IMR-90 (cell line): Measurements from ENCODE around the gene CXCL16. TPM values are rescaled to one million over a fixed set of nuclear protein-coding genes. Genes with fewer than 3 reads are reported as not detected.

Experiments
- ATAC-seq: fragments of 200-7000 bp; cut with Tn5 transposase; 2 replicates; pipeline ENCODE4 v1.9.1; 2020; ENCODE audit warnings: low read depth, mild to moderate bottlenecking, moderate library complexity
- BruUV-seq: library from RNA; stranded (reverse); fragments of 400-500 nt; replicated peaks from 2 replicates; lab custom pipeline; 2021; lab: Mats Ljungman, UMichigan
- CTCF ChIA-PET: fragments of 300-600 bp; formaldehyde crosslinking; extraction: SDS; loops from one replicate; lab custom pipeline; 2021; ENCODE audit warnings: antibody characterized with exemption; lab: Yijun Ruan, JAX
- POLR2A ChIA-PET: fragments of 300-600 bp; sonication (Branson Sonifier 250); formaldehyde crosslinking; loops from one replicate; lab custom pipeline; 2022; ENCODE audit warnings: antibody characterized with exemption; ENCODE audit not compliant: unreplicated experiment; lab: Charles Lee
- DNase-seq: peaks from one replicate; pipeline ENCODE4 v3.0.0; 2013
- H2AFZ ChIP-seq: replicated peaks from 2 replicates; pipeline ENCODE3; 2013; ENCODE audit warnings: low read length, mild to moderate bottlenecking; ENCODE audit not compliant: poor library complexity
- H2AK5ac ChIP-seq: 2 replicates; pipeline ENCODE4 v1.6.1; 2013; ENCODE audit warnings: low read depth, low read length, inconsistent platforms
- H2AK9ac ChIP-seq: replicated peaks from 2 replicates; pipeline ENCODE3; 2013; ENCODE audit warnings: mild to moderate bottlenecking, low read depth, low read length, moderate library complexity; ENCODE audit not compliant: poor library complexity
- H2BK120ac ChIP-seq: 2 replicates; pipeline ENCODE4 v1.6.1; 2013; ENCODE audit warnings: low read depth, low read length, inconsistent platforms
- H2BK15ac ChIP-seq: 3 replicates; pipeline ENCODE4 v1.6.1; 2013; ENCODE audit warnings: low read depth, low read length, inconsistent platforms
- H2BK20ac ChIP-seq: 2 replicates; pipeline ENCODE4 v1.6.1; 2013; ENCODE audit warnings: low read depth, mild to moderate bottlenecking, inconsistent platforms, low read length, moderate library complexity
- H2BK5ac ChIP-seq: 2 replicates; pipeline ENCODE4 v1.6.1; 2013; ENCODE audit warnings: mild to moderate bottlenecking, low read depth, low read length, inconsistent platforms; ENCODE audit not compliant: poor library complexity, severe bottlenecking
- H3K14ac ChIP-seq: replicated peaks from 2 replicates; pipeline ENCODE4 v1.6.1; 2013; ENCODE audit warnings: low read depth, low read length, inconsistent platforms
- H3K18ac ChIP-seq: 2 replicates; pipeline ENCODE4 v1.6.1; 2013; ENCODE audit warnings: low read depth, low read length, control low read depth
- H3K23ac ChIP-seq: 2 replicates; pipeline ENCODE4 v1.6.1; 2013; ENCODE audit warnings: low read depth, low read length, inconsistent platforms
- H3K27ac ChIP-seq: 2 replicates; pipeline ENCODE4 v1.5.1; 2013; ENCODE audit warnings: mild to moderate bottlenecking, control low read depth, low read length; ENCODE audit not compliant: insufficient read depth
- H3K27me3 ChIP-seq: 2 replicates; pipeline ENCODE4 v1.6.1; 2013; ENCODE audit warnings: low read length; ENCODE audit not compliant: control insufficient read depth, insufficient read depth
- H3K36me3 ChIP-seq: 2 replicates; pipeline ENCODE4 v1.6.1; 2013; ENCODE audit warnings: low read length, mixed read lengths; ENCODE audit not compliant: control insufficient read depth, insufficient read depth
- H3K4ac ChIP-seq: 2 replicates; pipeline ENCODE4 v1.6.1; 2013; ENCODE audit warnings: low read depth, low read length, inconsistent platforms
- H3K4me1 ChIP-seq: 2 replicates; pipeline ENCODE4 v1.6.1; 2013; ENCODE audit warnings: low read length, mixed read lengths; ENCODE audit not compliant: control insufficient read depth, insufficient read depth
- H3K4me2 ChIP-seq: 2 replicates; pipeline ENCODE4 v1.6.1; 2013; ENCODE audit warnings: low read depth, mild to moderate bottlenecking, control low read depth, low read length, moderate library complexity
- H3K4me3 ChIP-seq: 2 replicates; pipeline ENCODE4 v1.5.1; 2013; ENCODE audit warnings: low read depth, mild to moderate bottlenecking, control low read depth, low read length, moderate library complexity; ENCODE audit not compliant: insufficient read depth
- H3K56ac ChIP-seq: 2 replicates; pipeline ENCODE4 v1.6.1; 2013; ENCODE audit warnings: low read length, inconsistent platforms; ENCODE audit not compliant: insufficient read depth; ENCODE audit errors: extremely low read depth
- H3K79me1 ChIP-seq, 2 experiments: 2 replicates each; pipeline ENCODE4 v1.6.1; 2013; ENCODE audit warnings: low read length in 2 of 2, inconsistent platforms in 1 of 2, low read depth in 1 of 2
- H3K9ac ChIP-seq: 2 replicates; pipeline ENCODE4 v1.6.1; 2013; ENCODE audit warnings: low read depth, low read length, control low read depth
- H3K9me1 ChIP-seq: 2 replicates; pipeline ENCODE4 v1.6.1; 2013; ENCODE audit warnings: low read length, inconsistent platforms; ENCODE audit not compliant: insufficient read depth
- H3K9me3 ChIP-seq: 2 replicates; pipeline ENCODE4 v1.6.1; 2013; ENCODE audit warnings: low read length; ENCODE audit not compliant: control insufficient read depth, insufficient read depth
- H4K20me1 ChIP-seq: 2 replicates; pipeline ENCODE4 v1.6.1; 2013; ENCODE audit warnings: low read length, inconsistent platforms; ENCODE audit not compliant: insufficient read depth
- H4K5ac ChIP-seq: 2 replicates; pipeline ENCODE4 v1.6.1; 2013; ENCODE audit warnings: mild to moderate bottlenecking, low read depth, low read length, control low read depth
- H4K8ac ChIP-seq, 2 experiments: 2 replicates each; pipeline ENCODE4 v1.6.1; 2013; ENCODE audit warnings: low read depth in 2 of 2, low read length in 2 of 2, control low read depth in 1 of 2, inconsistent platforms in 1 of 2
- H4K91ac ChIP-seq: 2 replicates; pipeline ENCODE4 v1.6.1; 2013; ENCODE audit warnings: low read depth, low read length, inconsistent platforms; ENCODE audit not compliant: insufficient read depth
- CEBPB ChIP-seq: IDR thresholded peaks from 2 replicates; pipeline ENCODE4 v1.6.1; 2012; ENCODE audit warnings: low read depth, low read length, improper control_type of control experiment
- CHD1 ChIP-seq: IDR thresholded peaks from 2 replicates; pipeline ENCODE4 v1.6.1; 2012; ENCODE audit warnings: low read depth, low read length, improper control_type of control experiment
- CTCF ChIP-seq: conservative IDR thresholded peaks from 2 replicates; pipeline ENCODE4 v1.5.1; 2012; ENCODE audit warnings: mild to moderate bottlenecking, low read depth, low read length, improper control_type of control experiment
- ELK1 ChIP-seq: fragments of 150-350 bp; IDR thresholded peaks from 2 replicates; pipeline ENCODE4 v1.6.1; 2016; ENCODE audit warnings: low read depth, mild to moderate bottlenecking, low read length, moderate library complexity, borderline replicate concordance
- MAFK ChIP-seq: IDR thresholded peaks from 2 replicates; pipeline ENCODE4 v1.6.1; 2012; ENCODE audit warnings: low read depth, low read length, improper control_type of control experiment
- MAZ ChIP-seq: IDR thresholded peaks from 2 replicates; pipeline ENCODE4 v1.6.1; 2012; ENCODE audit warnings: low read depth, mild to moderate bottlenecking, low read length, improper control_type of control experiment, moderate library complexity, borderline replicate concordance
- NFE2L2 ChIP-seq: fragments of 150-350 bp; IDR thresholded peaks from 2 replicates; pipeline ENCODE4 v1.6.1; 2016; ENCODE audit warnings: low read depth, mild to moderate bottlenecking, low read length
- RAD21 ChIP-seq: IDR thresholded peaks from 2 replicates; pipeline ENCODE4 v1.6.1; 2012; ENCODE audit warnings: low read length, improper control_type of control experiment
- RCOR1 ChIP-seq: IDR thresholded peaks from 2 replicates; pipeline ENCODE4 v1.6.1; 2012; ENCODE audit warnings: mild to moderate bottlenecking, low read length, improper control_type of control experiment; ENCODE audit not compliant: insufficient replicate concordance
- SMC3 ChIP-seq: fragments of 150-350 bp; IDR thresholded peaks from 2 replicates; pipeline ENCODE4 v1.6.1; 2016; ENCODE audit warnings: low read depth, mild to moderate bottlenecking, antibody characterized with exemption, low read length, moderate library complexity
- USF2 ChIP-seq: fragments of 150-350 bp; IDR thresholded peaks from 2 replicates; pipeline ENCODE4 v1.6.1; 2017; ENCODE audit warnings: mild to moderate bottlenecking, antibody characterized with exemption, low read length, low read depth
- WGBS, 2 experiments: methylation state at CpG; one replicate each; pipeline versions ENCODE4 v1.1.5 to v1.1.7; 2013; ENCODE audit warnings: missing lambda C conversion rate in 2 of 2; ENCODE audit not compliant: insufficient read length in 1 of 2; ENCODE audit errors: extremely low coverage in 2 of 2; 5-methylcytosine and 5-hydroxymethylcytosine counted together
- dilution Hi-C: fragments of 300-500 bp; cut with HindIII; formaldehyde crosslinking; loops from one replicate; pipeline ENCODE4 v1.14.3; 2018; ENCODE audit warnings: low sequenced_read_pairs; ENCODE audit not compliant: unreplicated experiment
- in situ Hi-C: fragments of 300-500 bp; cut with MboI; formaldehyde crosslinking; loops from 3 replicates; pipeline ENCODE4 v1.14.3; 2019; ENCODE audit warnings: low sequenced_read_pairs, inconsistent platforms, mixed read lengths
- intact Hi-C: fragments of 100-400 bp; cut with micrococcal nuclease; formaldehyde crosslinking; loops from 2 replicates; pipeline ENCODE4 v1.10.0; 2022
- polyA plus RNA-seq, 3 experiments: library from polyadenylated mRNA; depleted of rRNA; stranded (reverse); fragments of >200 nt; gene quantifications; 2 replicates each; pipeline ENCODE4 v1.2.3, GENCODE V29; 2012; ENCODE audit warnings: low replicate concordance in 1 of 3
- total RNA-seq: library from RNA; depleted of rRNA; stranded (reverse); fragments of >200 nt; gene quantifications from 2 replicates; pipeline ENCODE4 v1.2.3, GENCODE V29; 2012

The CXCL16 gene
- total and polyA plus RNA-seq, 2 of the 4 experiments (the other 2 are of a cell fraction), result 0.36 to 1.6 TPM

GRCh38 chr17:4750606-4751005, 10.9 kb upstream of the CXCL16 start:
- H3K9ac ChIP-seq, result no peak overlapping the region
- H3K27ac ChIP-seq, result no peak overlapping the region
- H3K4me3 ChIP-seq, result no peak overlapping the region
- peaks cover 41% of the 10 kb centered on the region for H3K27me3 ChIP-seq
- CTCF ChIA-PET, result no interaction called here
- no peak overlapping the region for H2BK120ac ChIP-seq
- H3K9me3 ChIP-seq, result no peaks in the 10 kb centered on the region
- H3K79me1 ChIP-seq, result no peaks in the 10 kb centered on the region
- ATAC-seq (no peak), DNase-seq (no peak)
- POLR2A ChIA-PET, result no interaction called here
- H2BK5ac ChIP-seq, result no peak overlapping the region
- H2BK20ac ChIP-seq, result no peak overlapping the region
- no peak overlapping the region for H4K5ac ChIP-seq
- no peak overlapping the region for H4K91ac ChIP-seq
- H3K9me1 ChIP-seq, result no peaks in the 10 kb centered on the region
- no peak overlapping the region for H2AFZ ChIP-seq
- no peaks in the 10 kb centered on the region for H3K4me1 ChIP-seq
- no peak overlapping the region for H4K8ac ChIP-seq
- H4K20me1 ChIP-seq, result no peaks in the 10 kb centered on the region
- in situ Hi-C loops (no loop called here), dilution Hi-C loops (no loop called here), intact Hi-C loops (no loop called here)
- no peak overlapping the region for H3K4me2 ChIP-seq
- H3K56ac ChIP-seq, result no peak overlapping the region
- no peak overlapping the region for H2AK5ac ChIP-seq
- no peak overlapping the region for H3K4ac ChIP-seq
- TF ChIP-seq ELK1, result no peak
- no peak for TF ChIP-seq CTCF
- no peak for TF ChIP-seq USF2
- no peak for TF ChIP-seq SMC3
- no peak for TF ChIP-seq CEBPB
- no peak for TF ChIP-seq RAD21
- TF ChIP-seq CHD1, result no peak
- TF ChIP-seq MAFK, result no peak
- TF ChIP-seq MAZ, result no peak
- TF ChIP-seq NFE2L2, result no peak
- no peak for TF ChIP-seq RCOR1
- no peak overlapping the region for H3K23ac ChIP-seq
- no CpG with 5 or more reads among the region's 3 CpGs for WGBS, 2 experiments
- BruUV-seq, result no TSS peak
- H2AK9ac ChIP-seq, result no peak overlapping the region
- H3K36me3 ChIP-seq, result no peaks in the 10 kb centered on the region
- no peak overlapping the region for H2BK15ac ChIP-seq
- H3K14ac ChIP-seq, result no peak overlapping the region
- no peak overlapping the region for H3K18ac ChIP-seq
